Upper lobe of right lung (tissue), 1 donor: ENCODE measurements around the gene TNRC6B. TPM values are rescaled to one million over a fixed set of nuclear protein-coding genes. Genes with fewer than 3 reads are reported as not detected.
A peak's percentile ranks its signal among the peaks of the same experiment; 100 is the strongest.
"Not testable (repeated sequence)": the region's sequence is repeated elsewhere in the genome, so short reads cannot be mapped to it uniquely, and the experiment has no call there.

ENCODE experiments used
- ATAC-seq: fragments of 200-7000 bp; cut with Tn5 transposase; one replicate; pipeline ENCODE4 v1.9.1; 2020; ENCODE audit warnings: mild to moderate bottlenecking, moderate library complexity
- DNase-seq: peaks from one replicate; pipeline ENCODE4 v3.0.0-alpha.2; 2020
- H3K27ac ChIP-seq: fragments of 200-600 bp; one replicate; pipeline ENCODE4 v1.8.0; 2022
- H3K27me3 ChIP-seq: fragments of 200-600 bp; one replicate; pipeline ENCODE4 v1.8.0; 2022; ENCODE audit warnings: mild to moderate bottlenecking
- H3K36me3 ChIP-seq: fragments of 200-600 bp; one replicate; pipeline ENCODE4 v1.8.0; 2022
- H3K4me1 ChIP-seq: fragments of 200-600 bp; one replicate; pipeline ENCODE4 v1.8.0; 2022
- H3K4me3 ChIP-seq: fragments of 200-600 bp; one replicate; pipeline ENCODE4 v1.8.0; 2022; ENCODE audit warnings: mild to moderate bottlenecking
- H3K9me3 ChIP-seq: fragments of 200-600 bp; one replicate; pipeline ENCODE4 v1.8.0; 2022
- CTCF ChIP-seq: fragments of 200-600 bp; IDR thresholded peaks from one replicate; pipeline ENCODE4 v1.8.0; 2022; ENCODE audit warnings: antibody characterized with exemption
- intact Hi-C: fragments of 100-400 bp; cut with DNase I; formaldehyde crosslinking; loops from one replicate; pipeline ENCODE4 v1.11.0; 2022
- total RNA-seq: library from RNA; stranded (reverse); fragmentation: NEBNext Ultra II Directional; extraction: Animal tissue kit (Norgen Biotek cat#: 25700); gene quantifications from one replicate; pipeline ENCODE4 v1.2.1, GENCODE V29; 2021
- donor health status: DM: no; HTN: yes; CAD: no; lungs with severe emphysema.

Gene TNRC6B
- total RNA-seq, 1 donor from 2014 or later, result 46.4 TPM

- H3K4me1 ChIP-seq, result peaks cover 5% of the 10 kb centered on the region
- no peaks in the 10 kb centered on the region for H3K9me3 ChIP-seq
- intact Hi-C loops, result no loop called here
- ATAC-seq (no peak), DNase-seq (no peak)
- H3K4me3 ChIP-seq, result no peak overlapping the region
- no peaks in the 10 kb centered on the region for H3K27me3 ChIP-seq
- no peaks in the 10 kb centered on the region for H3K36me3 ChIP-seq
- no peak for TF ChIP-seq CTCF
- H3K27ac ChIP-seq, result no peak overlapping the region
These were observed 24.5 kb upstream of the TNRC6B start for GRCh38 chr22:40153192-40153591.

GRCh38 chr22:40153705-40154104, 24.0 kb upstream of the TNRC6B start:
- H3K27ac ChIP-seq, result no peak overlapping the region
- no peaks in the 10 kb centered on the region for H3K9me3 ChIP-seq
- peaks cover 5% of the 10 kb centered on the region for H3K4me1 ChIP-seq
- TF ChIP-seq CTCF, result no peak
- ATAC-seq (no peak), DNase-seq (no peak)
- H3K36me3 ChIP-seq, result no peaks in the 10 kb centered on the region
- H3K4me3 ChIP-seq, result no peak overlapping the region
- no peaks in the 10 kb centered on the region for H3K27me3 ChIP-seq
- intact Hi-C loops, result no loop called here

GRCh38 chr22:40156001-40156516, 21.7 kb upstream of the TNRC6B start:
- H3K27me3 ChIP-seq, result no peaks in the 10 kb centered on the region
- intact Hi-C loops, result no loop called here
- H3K4me1 ChIP-seq, result peaks cover 5% of the 10 kb centered on the region

GRCh38 chr22:40156682-40157081, 21.0 kb upstream of the TNRC6B start:
- intact Hi-C loops, H3K27ac ChIP-seq, H3K9me3 ChIP-seq, H3K4me3 ChIP-seq, ATAC-seq, H3K4me1 ChIP-seq, H3K36me3 ChIP-seq, H3K27me3 ChIP-seq, DNase-seq: not testable (repeated sequence)

More at GRCh38 chr22:40156001-40156516, 21.7 kb upstream of the TNRC6B start:
- TF ChIP-seq CTCF, result peak; percentile 33
- no peak for DNase-seq
- H3K4me3 ChIP-seq, result no peak overlapping the region
- H3K36me3 ChIP-seq, result no peaks in the 10 kb centered on the region
- H3K27ac ChIP-seq, result no peak overlapping the region
- peak; percentile 95 for ATAC-seq
- no peaks in the 10 kb centered on the region for H3K9me3 ChIP-seq

- ATAC-seq (no peak), DNase-seq (no peak)
- Histone ChIP-seq H3K27me3 (no peaks in the 10 kb centered on the region), H3K27ac (no peak overlapping the region), H3K36me3 (no peaks in the 10 kb centered on the region), H3K9me3 (no peaks in the 10 kb centered on the region), H3K4me3 (no peak overlapping the region), H3K4me1 (peaks cover 5% of the 10 kb centered on the region)
- TF ChIP-seq CTCF, result no peak
- intact Hi-C loops, result no loop called here
These were observed 20.3 kb upstream of the TNRC6B start for GRCh38 chr22:40157330-40157945.

- H3K27me3 ChIP-seq, result no peaks in the 10 kb centered on the region
- no peak for ATAC-seq
- DNase-seq, result no peak
- no peaks in the 10 kb centered on the region for H3K36me3 ChIP-seq
- intact Hi-C loops, result no loop called here
- no peaks in the 10 kb centered on the region for H3K9me3 ChIP-seq
- H3K4me1 ChIP-seq, result no peaks in the 10 kb centered on the region
- H3K27ac ChIP-seq, result no peak overlapping the region
- TF ChIP-seq CTCF, result no peak
- no peak overlapping the region for H3K4me3 ChIP-seq
These were observed 16.5 kb upstream of the TNRC6B start for GRCh38 chr22:40161194-40161593.

- intact Hi-C loops, H3K4me1 ChIP-seq: not testable (repeated sequence)
These were observed 12.2 kb upstream of the TNRC6B start for GRCh38 chr22:40165537-40165936.

More at GRCh38 chr22:40165537-40165936, 12.2 kb upstream of the TNRC6B start:
- H3K9me3 ChIP-seq, H3K27ac ChIP-seq, ATAC-seq, H3K4me3 ChIP-seq, H3K36me3 ChIP-seq, DNase-seq, H3K27me3 ChIP-seq: not testable (repeated sequence)
